ENCODE data around the gene NACC1. TPM values are rescaled to one million over a fixed set of nuclear protein-coding genes. Genes with fewer than 3 reads are reported as not detected.

NACC1 gene
- total and polyA plus RNA-seq, 2 of the 13 experiments (the other 11 are each of a cell fraction or from before 2014, with no cell fraction given) = 31.8 to 42.3 TPM

DNA sequence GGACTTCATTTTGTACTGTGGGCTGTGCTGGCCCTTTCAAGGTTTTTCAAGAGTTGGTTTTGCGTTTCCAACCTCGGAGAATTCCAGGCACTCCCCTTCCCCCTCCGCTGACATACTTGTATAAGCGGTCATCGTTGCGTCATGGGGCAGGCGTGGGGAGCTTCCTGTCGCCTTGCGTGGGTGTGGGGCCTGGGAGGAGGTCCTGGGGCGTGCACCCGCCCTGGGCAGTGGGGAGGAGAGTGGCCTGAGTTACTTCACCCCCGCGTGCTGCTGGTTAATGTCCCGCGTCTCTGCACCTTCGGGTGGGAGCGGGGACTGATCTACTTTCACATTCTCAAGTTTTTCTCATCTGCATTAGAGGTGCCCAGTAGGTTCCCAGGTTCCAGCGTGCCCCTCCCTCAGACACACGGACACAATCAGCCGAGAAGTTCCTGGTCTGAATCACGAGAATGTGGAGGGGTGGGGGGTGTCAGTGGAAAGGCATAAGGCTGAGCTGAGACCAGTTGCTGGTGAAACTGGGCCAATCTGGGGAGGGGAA, 36.2 kb downstream of the NACC1 start (continued):
- TF ChIP-seq, protein P1, sequence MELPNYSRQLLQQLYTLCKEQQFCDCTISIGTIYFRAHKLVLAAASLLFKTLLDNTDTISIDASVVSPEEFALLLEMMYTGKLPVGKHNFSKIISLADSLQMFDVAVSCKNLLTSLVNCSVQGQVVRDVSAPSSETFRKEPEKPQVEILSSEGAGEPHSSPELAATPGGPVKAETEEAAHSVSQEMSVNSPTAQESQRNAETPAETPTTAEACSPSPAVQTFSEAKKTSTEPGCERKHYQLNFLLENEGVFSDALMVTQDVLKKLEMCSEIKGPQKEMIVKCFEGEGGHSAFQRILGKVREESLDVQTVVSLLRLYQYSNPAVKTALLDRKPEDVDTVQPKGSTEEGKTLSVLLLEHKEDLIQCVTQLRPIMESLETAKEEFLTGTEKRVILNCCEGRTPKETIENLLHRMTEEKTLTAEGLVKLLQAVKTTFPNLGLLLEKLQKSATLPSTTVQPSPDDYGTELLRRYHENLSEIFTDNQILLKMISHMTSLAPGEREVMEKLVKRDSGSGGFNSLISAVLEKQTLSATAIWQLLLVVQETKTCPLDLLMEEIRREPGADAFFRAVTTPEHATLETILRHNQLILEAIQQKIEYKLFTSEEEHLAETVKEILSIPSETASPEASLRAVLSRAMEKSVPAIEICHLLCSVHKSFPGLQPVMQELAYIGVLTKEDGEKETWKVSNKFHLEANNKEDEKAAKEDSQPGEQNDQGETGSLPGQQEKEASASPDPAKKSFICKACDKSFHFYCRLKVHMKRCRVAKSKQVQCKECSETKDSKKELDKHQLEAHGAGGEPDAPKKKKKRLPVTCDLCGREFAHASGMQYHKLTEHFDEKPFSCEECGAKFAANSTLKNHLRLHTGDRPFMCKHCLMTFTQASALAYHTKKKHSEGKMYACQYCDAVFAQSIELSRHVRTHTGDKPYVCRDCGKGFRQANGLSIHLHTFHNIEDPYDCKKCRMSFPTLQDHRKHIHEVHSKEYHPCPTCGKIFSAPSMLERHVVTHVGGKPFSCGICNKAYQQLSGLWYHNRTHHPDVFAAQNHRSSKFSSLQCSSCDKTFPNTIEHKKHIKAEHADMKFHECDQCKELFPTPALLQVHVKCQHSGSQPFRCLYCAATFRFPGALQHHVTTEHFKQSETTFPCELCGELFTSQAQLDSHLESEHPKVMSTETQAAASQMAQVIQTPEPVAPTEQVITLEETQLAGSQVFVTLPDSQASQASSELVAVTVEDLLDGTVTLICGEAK (IDR thresholded peaks at IDR 0.05) = no peak
- TF ChIP-seq, protein P1 (CRISPR knock-in tag; IDR thresholded peaks at IDR 0.05) = no peak
- TF ChIP-seq RXRA (CRISPR knock-in tag; IDR thresholded peaks at IDR 0.05) (peak; percentile 33; the same call in 1 of the 2 replicates), SMYD3 (CRISPR knock-in tag; IDR thresholded peaks at IDR 0.05) (no peak), ZNF713 (CRISPR knock-in tag; IDR thresholded peaks at IDR 0.05) (no peak), TGIF2 (CRISPR knock-in tag; IDR thresholded peaks at IDR 0.05) (no peak), GZF1 (CRISPR knock-in tag; IDR thresholded peaks at IDR 0.05) (no peak), NR0B2 (CRISPR knock-in tag; IDR thresholded peaks at IDR 0.05) (no peak), ATF7 (IDR thresholded peaks at IDR 0.05) (peak; percentile 55), ATF7 (CRISPR knock-in tag; IDR thresholded peaks at IDR 0.05) (no peak), ZNF101 (CRISPR knock-in tag; IDR thresholded peaks at IDR 0.05; ENCODE audit: borderline replicate concordance, low read depth) (no peak), ZNF672 (CRISPR knock-in tag; IDR thresholded peaks at IDR 0.05) (no peak), SYNCRIP (IDR thresholded peaks at IDR 0.05; ENCODE audit: insufficient read depth, low read depth, low read length) (no peak)
- TF ChIP-seq, protein P2, sequence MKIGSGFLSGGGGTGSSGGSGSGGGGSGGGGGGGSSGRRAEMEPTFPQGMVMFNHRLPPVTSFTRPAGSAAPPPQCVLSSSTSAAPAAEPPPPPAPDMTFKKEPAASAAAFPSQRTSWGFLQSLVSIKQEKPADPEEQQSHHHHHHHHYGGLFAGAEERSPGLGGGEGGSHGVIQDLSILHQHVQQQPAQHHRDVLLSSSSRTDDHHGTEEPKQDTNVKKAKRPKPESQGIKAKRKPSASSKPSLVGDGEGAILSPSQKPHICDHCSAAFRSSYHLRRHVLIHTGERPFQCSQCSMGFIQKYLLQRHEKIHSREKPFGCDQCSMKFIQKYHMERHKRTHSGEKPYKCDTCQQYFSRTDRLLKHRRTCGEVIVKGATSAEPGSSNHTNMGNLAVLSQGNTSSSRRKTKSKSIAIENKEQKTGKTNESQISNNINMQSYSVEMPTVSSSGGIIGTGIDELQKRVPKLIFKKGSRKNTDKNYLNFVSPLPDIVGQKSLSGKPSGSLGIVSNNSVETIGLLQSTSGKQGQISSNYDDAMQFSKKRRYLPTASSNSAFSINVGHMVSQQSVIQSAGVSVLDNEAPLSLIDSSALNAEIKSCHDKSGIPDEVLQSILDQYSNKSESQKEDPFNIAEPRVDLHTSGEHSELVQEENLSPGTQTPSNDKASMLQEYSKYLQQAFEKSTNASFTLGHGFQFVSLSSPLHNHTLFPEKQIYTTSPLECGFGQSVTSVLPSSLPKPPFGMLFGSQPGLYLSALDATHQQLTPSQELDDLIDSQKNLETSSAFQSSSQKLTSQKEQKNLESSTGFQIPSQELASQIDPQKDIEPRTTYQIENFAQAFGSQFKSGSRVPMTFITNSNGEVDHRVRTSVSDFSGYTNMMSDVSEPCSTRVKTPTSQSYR (CRISPR knock-in tag; IDR thresholded peaks at IDR 0.05; ENCODE audit: borderline replicate concordance) = peak; percentile 88
- TF ChIP-seq, protein P3, sequence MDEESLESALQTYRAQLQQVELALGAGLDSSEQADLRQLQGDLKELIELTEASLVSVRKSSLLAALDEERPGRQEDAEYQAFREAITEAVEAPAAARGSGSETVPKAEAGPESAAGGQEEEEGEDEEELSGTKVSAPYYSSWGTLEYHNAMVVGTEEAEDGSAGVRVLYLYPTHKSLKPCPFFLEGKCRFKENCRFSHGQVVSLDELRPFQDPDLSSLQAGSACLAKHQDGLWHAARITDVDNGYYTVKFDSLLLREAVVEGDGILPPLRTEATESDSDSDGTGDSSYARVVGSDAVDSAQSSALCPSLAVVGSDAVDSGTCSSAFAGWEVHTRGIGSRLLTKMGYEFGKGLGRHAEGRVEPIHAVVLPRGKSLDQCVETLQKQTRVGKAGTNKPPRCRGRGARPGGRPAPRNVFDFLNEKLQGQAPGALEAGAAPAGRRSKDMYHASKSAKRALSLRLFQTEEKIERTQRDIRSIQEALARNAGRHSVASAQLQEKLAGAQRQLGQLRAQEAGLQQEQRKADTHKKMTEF (CRISPR knock-in tag; IDR thresholded peaks at IDR 0.05) = no peak

Data from HepG2 (cell line).